Measurements from ENCODE around the gene BMPER. TPM values are rescaled to one million over a fixed set of nuclear protein-coding genes. Genes with fewer than 3 reads are reported as not detected.
A peak's percentile ranks its signal among the peaks of the same experiment; 100 is the strongest.

The BMPER gene
- polyA plus RNA-seq, 1 donor = 22.7 TPM

- DNase-seq = no peak
Observed at GRCh38 chr7:33965183-33965744, 59.9 kb downstream of the BMPER start.

GRCh38 chr7:33968591-33968990, 63.3 kb downstream of the BMPER start:
- no peak for DNase-seq

- DNase-seq = no peak
Observed at GRCh38 chr7:33970536-33970935, 65.2 kb downstream of the BMPER start.

GRCh38 chr7:33971106-33971505, 65.8 kb downstream of the BMPER start:
- DNase-seq = no peak

GRCh38 chr7:33973231-33974015, 68.1 kb downstream of the BMPER start:
- DNase-seq = no peak

- DNase-seq = no peak
Observed at GRCh38 chr7:33979300-33979806, 74.0 kb downstream of the BMPER start.

- no peak for DNase-seq
Observed at GRCh38 chr7:33979807-33980355, 74.5 kb downstream of the BMPER start.

- DNase-seq = no peak
Observed at GRCh38 chr7:33981226-33981625, 75.9 kb downstream of the BMPER start.

- DNase-seq = no peak
Observed at GRCh38 chr7:33981671-33982424, 76.5 kb downstream of the BMPER start.

- DNase-seq = no peak
Observed at GRCh38 chr7:33982425-33982786, 77.1 kb downstream of the BMPER start.

- DNase-seq = no peak
Observed at GRCh38 chr7:33986451-33986850, 81.1 kb downstream of the BMPER start.

- no peak for DNase-seq
Observed at GRCh38 chr7:33986951-33987947, 81.9 kb downstream of the BMPER start.

GRCh38 chr7:33996899-33997298, 91.6 kb downstream of the BMPER start:
- DNase-seq = no peak

- peak; percentile 53 for DNase-seq
Observed at GRCh38 chr7:33998476-33998875, 93.1 kb downstream of the BMPER start.

GRCh38 chr7:34011017-34011695, 105.8 kb downstream of the BMPER start:
- no peak for DNase-seq

- no peak for DNase-seq
Observed at GRCh38 chr7:34011696-34012095, 106.4 kb downstream of the BMPER start.

- DNase-seq = no peak
Observed at GRCh38 chr7:34013421-34013820, 108.1 kb downstream of the BMPER start.

GRCh38 chr7:34015651-34016050, 110.3 kb downstream of the BMPER start:
- no peak for DNase-seq

GRCh38 chr7:34016876-34017275, 111.5 kb downstream of the BMPER start:
- no peak for DNase-seq

GRCh38 chr7:34019301-34019790, 114.0 kb downstream of the BMPER start:
- DNase-seq = no peak

GRCh38 chr7:34022626-34023025, 117.3 kb downstream of the BMPER start:
- DNase-seq = no peak

Measured in left kidney (tissue), 2 donors.